ENCODE results near the gene DLGAP1. TPM values are rescaled to one million over a fixed set of nuclear protein-coding genes. Genes with fewer than 3 reads are reported as not detected.
A peak's percentile ranks its signal among the peaks of the same experiment; 100 is the strongest.

Gene DLGAP1
- total and polyA plus RNA-seq, 2 of the 13 experiments (the other 11 are each of a cell fraction or from before 2014, with no cell fraction given) = 0.01 TPM; not detected in 1

- peak; percentile 92 for TF ChIP-seq ARID5B (CRISPR knock-in tag; IDR thresholded peaks at IDR 0.05)
- peak; percentile 57; the same call in 1 of the 2 replicates for TF ChIP-seq ZBTB20 (CRISPR knock-in tag; IDR thresholded peaks at IDR 0.05; ENCODE audit: borderline replicate concordance, low read depth)
- TF ChIP-seq RBM22 (optimal IDR thresholded peaks at IDR 0.05; ENCODE audit: low read length) = peak; percentile 53
- TF ChIP-seq CEBPB (IDR thresholded peaks at IDR 0.05; ENCODE audit: borderline replicate concordance, low read depth, low read length) = peak; percentile 83
- peak; percentile 53 for TF ChIP-seq TCF7 (IDR thresholded peaks at IDR 0.05; ENCODE audit: low read depth)
- no peak for TF ChIP-seq TSC22D2 (CRISPR knock-in tag; IDR thresholded peaks at IDR 0.05; ENCODE audit: borderline replicate concordance)
- peak; percentile 67 for TF ChIP-seq ZMYM3 (CRISPR knock-in tag; IDR thresholded peaks at IDR 0.05)
- TF ChIP-seq MAFK (conservative IDR thresholded peaks at IDR 0.05 in 1 of 2, IDR thresholded peaks at IDR 0.05 in 1 of 2; ENCODE audit: low read length in 2 of 2) = peak; percentile 78 to 87
- TF ChIP-seq THAP11 (CRISPR knock-in tag; IDR thresholded peaks at IDR 0.05) = peak; percentile 57; the same call in 1 of the 2 replicates
- TF ChIP-seq AKNA (CRISPR knock-in tag; IDR thresholded peaks at IDR 0.05; ENCODE audit: borderline replicate concordance) = no peak
- peak; percentile 68 for TF ChIP-seq RXRB (CRISPR knock-in tag; IDR thresholded peaks at IDR 0.05; ENCODE audit: borderline replicate concordance)
- TF ChIP-seq ZNF253 (CRISPR knock-in tag; IDR thresholded peaks at IDR 0.05; ENCODE audit: borderline replicate concordance) = no peak
- no peak for TF ChIP-seq NR2F1 (CRISPR knock-in tag; IDR thresholded peaks at IDR 0.05)
- no peak for TF ChIP-seq POLR2AphosphoS2 (IDR thresholded peaks at IDR 0.05; ENCODE audit: low read depth, low read length)
- peak; percentile 45; the same call in 1 of the 2 replicates for TF ChIP-seq ZNF691 (CRISPR knock-in tag; IDR thresholded peaks at IDR 0.05; ENCODE audit: borderline replicate concordance, low read depth)
- TF ChIP-seq PHF8 (CRISPR knock-in tag; IDR thresholded peaks at IDR 0.05) = no peak
- peak; percentile 43; the same call in 1 of the 2 replicates for TF ChIP-seq GATAD1 (CRISPR knock-in tag; IDR thresholded peaks at IDR 0.05)
- TF ChIP-seq ZC3H13 (CRISPR knock-in tag; IDR thresholded peaks at IDR 0.05) = 0 out of 2 replicates have a peak, but pooled peaks have one; percentile 34
- TF ChIP-seq ZNF543 (CRISPR knock-in tag; IDR thresholded peaks at IDR 0.05) = no peak
Measured at GRCh38 chr18:3604498-3605408, 850.4 kb downstream of the DLGAP1 start (continued).

Measured in HepG2 (cell line).